SK-N-SH treated with all-trans-retinoic acid at 6 μM for 48 hours (cell line): ENCODE results near the gene CDC42BPB.

Experiments
- ARNTL ChIP-seq: fragments of 450-650 bp; formaldehyde crosslinking; IDR thresholded peaks from 2 replicates; pipeline ENCODE4 v1.5.0; 2020; ENCODE audit warnings: low read depth, mild to moderate bottlenecking, moderate library complexity, borderline replicate concordance
- CSDC2 ChIP-seq: fragments of 250-450 bp; sonication (Bioruptor Pico); IDR thresholded peaks from 2 replicates; pipeline ENCODE4 v1.5.0; 2020; ENCODE audit warnings: mild to moderate bottlenecking, moderate library complexity
- ESRRG ChIP-seq: fragments of 250-450 bp; sonication (Bioruptor Pico); IDR thresholded peaks from 2 replicates; pipeline ENCODE4 v1.6.1; 2021; ENCODE audit warnings: mild to moderate bottlenecking
- PPARA ChIP-seq: fragments of 250-450 bp; sonication (Bioruptor Pico); IDR thresholded peaks from 2 replicates; pipeline ENCODE4 v1.5.0; 2020; ENCODE audit warnings: mild to moderate bottlenecking, borderline replicate concordance
- RARB ChIP-seq: fragments of 250-450 bp; sonication (Bioruptor Pico); IDR thresholded peaks from 2 replicates; pipeline ENCODE4 v1.8.0; 2021; ENCODE audit warnings: mild to moderate bottlenecking, moderate library complexity
- TCF4 ChIP-seq: fragments of 250-450 bp; sonication (Bioruptor Pico); IDR thresholded peaks from 2 replicates; pipeline ENCODE4 v1.8.0; 2021; ENCODE audit warnings: mild to moderate bottlenecking, moderate library complexity, borderline replicate concordance
- ZFP3 ChIP-seq: fragments of 250-450 bp; sonication (Bioruptor Pico); IDR thresholded peaks from 2 replicates; pipeline ENCODE4 v1.5.0; 2020; ENCODE audit warnings: mild to moderate bottlenecking, moderate library complexity
- ZFP30 ChIP-seq: fragments of 450-650 bp; formaldehyde crosslinking; IDR thresholded peaks from 2 replicates; pipeline ENCODE4 v1.5.0; 2022; ENCODE audit warnings: mild to moderate bottlenecking, moderate library complexity
- ZNF565 ChIP-seq: fragments of 450-650 bp; formaldehyde crosslinking; conservative IDR thresholded peaks from 2 replicates; pipeline ENCODE4 v1.5.0; 2020; ENCODE audit warnings: low read depth, mild to moderate bottlenecking, moderate library complexity
- TF ChIP-seq, protein P1 (sequence below): fragments of 250-450 bp; sonication (Bioruptor Pico); IDR thresholded peaks from 2 replicates; pipeline ENCODE4 v1.8.0; 2020; ENCODE audit warnings: mild to moderate bottlenecking, moderate library complexity, borderline replicate concordance
- TF ChIP-seq, protein P2 (sequence below): fragments of 250-450 bp; sonication (Bioruptor Pico); IDR thresholded peaks from 2 replicates; pipeline ENCODE4 v1.5.1; 2020; ENCODE audit warnings: low read depth, mild to moderate bottlenecking, moderate library complexity
- TF ChIP-seq, protein P3 (sequence below): fragments of 250-450 bp; sonication (Bioruptor Pico); IDR thresholded peaks from 2 replicates; pipeline ENCODE4 v1.5.1; 2021; ENCODE audit warnings: mild to moderate bottlenecking, moderate library complexity
- TF ChIP-seq, protein P4 (sequence below): fragments of 250-450 bp; sonication (Bioruptor Pico); IDR thresholded peaks from 2 replicates; pipeline ENCODE4 v1.8.0; 2021; ENCODE audit warnings: low read depth, mild to moderate bottlenecking, moderate library complexity, borderline replicate concordance

DNA sequence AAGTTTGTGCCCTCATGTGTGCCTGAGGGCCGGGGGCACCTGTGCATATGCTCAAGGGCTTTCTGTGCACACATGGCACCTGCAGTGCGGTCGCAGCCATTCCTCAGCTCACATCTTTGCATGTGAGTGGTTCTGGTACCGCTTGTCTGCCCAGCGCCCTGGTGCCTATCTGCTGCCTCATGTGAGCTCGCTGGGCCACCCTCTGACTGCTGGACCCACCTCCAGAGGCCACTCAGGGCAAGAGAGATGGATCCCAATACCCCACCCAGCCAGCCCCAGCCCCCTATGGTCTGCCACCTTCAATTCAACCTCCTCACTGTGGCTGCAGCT lies 140.3 kb downstream of the CDC42BPB start:
- TF ChIP-seq ZFP3 (CRISPR knock-in tag) (no peak), TCF4 (CRISPR knock-in tag) (no peak), CSDC2 (CRISPR knock-in tag) (no peak), ZNF565 (CRISPR knock-in tag) (no peak), ESRRG (CRISPR knock-in tag) (no peak), PPARA (no peak), ARNTL (no peak), ZFP30 (no peak), RARB (CRISPR knock-in tag) (no peak)
- TF ChIP-seq, protein P1, sequence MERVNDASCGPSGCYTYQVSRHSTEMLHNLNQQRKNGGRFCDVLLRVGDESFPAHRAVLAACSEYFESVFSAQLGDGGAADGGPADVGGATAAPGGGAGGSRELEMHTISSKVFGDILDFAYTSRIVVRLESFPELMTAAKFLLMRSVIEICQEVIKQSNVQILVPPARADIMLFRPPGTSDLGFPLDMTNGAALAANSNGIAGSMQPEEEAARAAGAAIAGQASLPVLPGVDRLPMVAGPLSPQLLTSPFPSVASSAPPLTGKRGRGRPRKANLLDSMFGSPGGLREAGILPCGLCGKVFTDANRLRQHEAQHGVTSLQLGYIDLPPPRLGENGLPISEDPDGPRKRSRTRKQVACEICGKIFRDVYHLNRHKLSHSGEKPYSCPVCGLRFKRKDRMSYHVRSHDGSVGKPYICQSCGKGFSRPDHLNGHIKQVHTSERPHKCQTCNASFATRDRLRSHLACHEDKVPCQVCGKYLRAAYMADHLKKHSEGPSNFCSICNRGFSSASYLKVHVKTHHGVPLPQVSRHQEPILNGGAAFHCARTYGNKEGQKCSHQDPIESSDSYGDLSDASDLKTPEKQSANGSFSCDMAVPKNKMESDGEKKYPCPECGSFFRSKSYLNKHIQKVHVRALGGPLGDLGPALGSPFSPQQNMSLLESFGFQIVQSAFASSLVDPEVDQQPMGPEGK (CRISPR knock-in tag) = no peak
- TF ChIP-seq, protein P2, sequence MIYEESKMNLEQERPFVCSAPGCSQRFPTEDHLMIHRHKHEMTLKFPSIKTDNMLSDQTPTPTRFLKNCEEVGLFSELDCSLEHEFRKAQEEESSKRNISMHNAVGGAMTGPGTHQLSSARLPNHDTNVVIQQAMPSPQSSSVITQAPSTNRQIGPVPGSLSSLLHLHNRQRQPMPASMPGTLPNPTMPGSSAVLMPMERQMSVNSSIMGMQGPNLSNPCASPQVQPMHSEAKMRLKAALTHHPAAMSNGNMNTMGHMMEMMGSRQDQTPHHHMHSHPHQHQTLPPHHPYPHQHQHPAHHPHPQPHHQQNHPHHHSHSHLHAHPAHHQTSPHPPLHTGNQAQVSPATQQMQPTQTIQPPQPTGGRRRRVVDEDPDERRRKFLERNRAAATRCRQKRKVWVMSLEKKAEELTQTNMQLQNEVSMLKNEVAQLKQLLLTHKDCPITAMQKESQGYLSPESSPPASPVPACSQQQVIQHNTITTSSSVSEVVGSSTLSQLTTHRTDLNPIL (CRISPR knock-in tag) = no peak
- TF ChIP-seq, protein P3, sequence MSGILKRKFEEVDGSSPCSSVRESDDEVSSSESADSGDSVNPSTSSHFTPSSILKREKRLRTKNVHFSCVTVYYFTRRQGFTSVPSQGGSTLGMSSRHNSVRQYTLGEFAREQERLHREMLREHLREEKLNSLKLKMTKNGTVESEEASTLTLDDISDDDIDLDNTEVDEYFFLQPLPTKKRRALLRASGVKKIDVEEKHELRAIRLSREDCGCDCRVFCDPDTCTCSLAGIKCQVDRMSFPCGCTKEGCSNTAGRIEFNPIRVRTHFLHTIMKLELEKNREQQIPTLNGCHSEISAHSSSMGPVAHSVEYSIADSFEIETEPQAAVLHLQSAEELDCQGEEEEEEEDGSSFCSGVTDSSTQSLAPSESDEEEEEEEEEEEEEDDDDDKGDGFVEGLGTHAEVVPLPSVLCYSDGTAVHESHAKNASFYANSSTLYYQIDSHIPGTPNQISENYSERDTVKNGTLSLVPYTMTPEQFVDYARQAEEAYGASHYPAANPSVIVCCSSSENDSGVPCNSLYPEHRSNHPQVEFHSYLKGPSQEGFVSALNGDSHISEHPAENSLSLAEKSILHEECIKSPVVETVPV (CRISPR knock-in tag) = no peak
- TF ChIP-seq, protein P4, sequence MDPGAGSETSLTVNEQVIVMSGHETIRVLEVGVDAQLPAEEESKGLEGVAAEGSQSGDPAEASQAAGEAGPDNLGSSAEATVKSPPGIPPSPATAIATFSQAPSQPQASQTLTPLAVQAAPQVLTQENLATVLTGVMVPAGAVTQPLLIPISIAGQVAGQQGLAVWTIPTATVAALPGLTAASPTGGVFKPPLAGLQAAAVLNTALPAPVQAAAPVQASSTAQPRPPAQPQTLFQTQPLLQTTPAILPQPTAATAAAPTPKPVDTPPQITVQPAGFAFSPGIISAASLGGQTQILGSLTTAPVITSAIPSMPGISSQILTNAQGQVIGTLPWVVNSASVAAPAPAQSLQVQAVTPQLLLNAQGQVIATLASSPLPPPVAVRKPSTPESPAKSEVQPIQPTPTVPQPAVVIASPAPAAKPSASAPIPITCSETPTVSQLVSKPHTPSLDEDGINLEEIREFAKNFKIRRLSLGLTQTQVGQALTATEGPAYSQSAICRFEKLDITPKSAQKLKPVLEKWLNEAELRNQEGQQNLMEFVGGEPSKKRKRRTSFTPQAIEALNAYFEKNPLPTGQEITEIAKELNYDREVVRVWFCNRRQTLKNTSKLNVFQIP (CRISPR knock-in tag) = no peak
